KMS-11 (cell line): ENCODE results near the gene CACNA1I.

Experiments
- H2AFZ ChIP-seq: fragments of 200-600 bp; sonication (generic); 2 replicates; pipeline ENCODE4 v1.6.1; 2016; ENCODE audit warnings: antibody characterized with exemption, mixed run types, low read depth
- H3K27ac ChIP-seq: fragments of 200-600 bp; sonication (generic); 2 replicates; pipeline ENCODE4 v1.6.1; 2016; ENCODE audit warnings: mild to moderate bottlenecking, mixed run types
- H3K27me3 ChIP-seq: fragments of 200-600 bp; sonication (generic); 2 replicates; pipeline ENCODE4 v1.6.1; 2017; ENCODE audit warnings: mild to moderate bottlenecking, low read depth, mixed run types, moderate library complexity; ENCODE audit not compliant: insufficient read depth
- H3K36me3 ChIP-seq: fragments of 200-600 bp; sonication (generic); 2 replicates; pipeline ENCODE4 v1.6.1; 2017; ENCODE audit warnings: mild to moderate bottlenecking, mixed run types; ENCODE audit not compliant: insufficient read depth
- H3K4me1 ChIP-seq: fragments of 200-600 bp; sonication (generic); 2 replicates; pipeline ENCODE4 v1.6.1; 2016; ENCODE audit warnings: mild to moderate bottlenecking, low read depth, mixed run types; ENCODE audit not compliant: poor library complexity, severe bottlenecking
- H3K4me2 ChIP-seq: fragments of 200-600 bp; sonication (generic); 2 replicates; pipeline ENCODE4 v1.7.0; 2016; ENCODE audit warnings: mild to moderate bottlenecking, mixed run types
- H3K4me3 ChIP-seq: fragments of 200-600 bp; sonication (generic); IDR thresholded peaks from 2 replicates; pipeline ENCODE4 v1.6.1; 2017; ENCODE audit warnings: low read depth, low read length, mixed read lengths; ENCODE audit not compliant: insufficient read depth
- H3K79me2 ChIP-seq: fragments of 200-600 bp; sonication (generic); 2 replicates; pipeline ENCODE4 v1.6.1; 2016; ENCODE audit warnings: low read depth, mixed run types; ENCODE audit not compliant: insufficient read depth
- H3K9ac ChIP-seq: fragments of 200-600 bp; sonication (generic); 2 replicates; pipeline ENCODE4 v1.6.1; 2016; ENCODE audit warnings: mild to moderate bottlenecking, mixed run types
- H4K20me1 ChIP-seq: fragments of 200-600 bp; sonication (generic); 2 replicates; pipeline ENCODE4 v1.6.1; 2016; ENCODE audit warnings: mild to moderate bottlenecking, mixed run types; ENCODE audit not compliant: insufficient read depth
- CTCF ChIP-seq: fragments of 200-600 bp; sonication (generic); conservative IDR thresholded peaks from 2 replicates; pipeline ENCODE4 v1.6.1; 2017; ENCODE audit warnings: low read depth, mild to moderate bottlenecking, antibody characterized with exemption, low read length, moderate library complexity, mixed read lengths

Gene CACNA1I

GRCh38 chr22:39553429-39553828 is 17.1 kb upstream of the CACNA1I start:
- TF ChIP-seq CTCF, result no peak
- Histone ChIP-seq H3K4me3 (no peak overlapping the region), H3K27me3 (peaks cover 71% of the 10 kb centered on the region), H3K27ac (no peak overlapping the region), H3K4me1 (no peaks in the 10 kb centered on the region), H3K36me3 (no peaks in the 10 kb centered on the region), H3K9ac (no peak overlapping the region), H2AFZ (no peak overlapping the region), H3K4me2 (no peak overlapping the region), H4K20me1 (no peaks in the 10 kb centered on the region), H3K79me2 (no peaks in the 10 kb centered on the region)

- H3K4me2 ChIP-seq, result no peak overlapping the region
- H3K4me1 ChIP-seq, result no peaks in the 10 kb centered on the region
- no peaks in the 10 kb centered on the region for H4K20me1 ChIP-seq
- H2AFZ ChIP-seq, result no peak overlapping the region
- no peak overlapping the region for H3K4me3 ChIP-seq
- H3K9ac ChIP-seq, result no peak overlapping the region
- no peak for TF ChIP-seq CTCF
- H3K79me2 ChIP-seq, result no peaks in the 10 kb centered on the region
- peaks cover 68% of the 10 kb centered on the region for H3K27me3 ChIP-seq
- H3K27ac ChIP-seq, result no peak overlapping the region
- no peaks in the 10 kb centered on the region for H3K36me3 ChIP-seq
Observed at GRCh38 chr22:39554151-39554550, 16.4 kb upstream of the CACNA1I start.

- Histone ChIP-seq H3K27me3 (peaks cover 49% of the 10 kb centered on the region), H3K9ac (no peak overlapping the region), H3K4me1 (no peaks in the 10 kb centered on the region), H2AFZ (no peak overlapping the region), H3K4me3 (no peak overlapping the region), H3K36me3 (no peaks in the 10 kb centered on the region), H4K20me1 (no peaks in the 10 kb centered on the region), H3K79me2 (no peaks in the 10 kb centered on the region), H3K27ac (no peak overlapping the region), H3K4me2 (no peak overlapping the region)
- TF ChIP-seq CTCF, result no peak
Observed at GRCh38 chr22:39556970-39557841, 13.3 kb upstream of the CACNA1I start.

- H2AFZ ChIP-seq, result no peak overlapping the region
- no peak overlapping the region for H3K4me2 ChIP-seq
- TF ChIP-seq CTCF, result no peak
- no peaks in the 10 kb centered on the region for H3K4me1 ChIP-seq
- no peak overlapping the region for H3K9ac ChIP-seq
- H4K20me1 ChIP-seq, result no peaks in the 10 kb centered on the region
- H3K79me2 ChIP-seq, result no peaks in the 10 kb centered on the region
- no peak overlapping the region for H3K4me3 ChIP-seq
- H3K27me3 ChIP-seq, result peaks cover 38% of the 10 kb centered on the region
- H3K27ac ChIP-seq, result no peak overlapping the region
- H3K36me3 ChIP-seq, result no peaks in the 10 kb centered on the region
Observed at GRCh38 chr22:39558254-39558727, 12.3 kb upstream of the CACNA1I start.
